IPS-20b (cell line): Measurements from ENCODE around the gene PPM1G.

ENCODE experiments used
- H3K27ac ChIP-seq: one replicate; pipeline ENCODE4 v1.5.1; 2013; ENCODE audit warnings: low read length
- H3K27me3 ChIP-seq: 2 replicates; pipeline ENCODE4 v1.6.1; 2013; ENCODE audit warnings: mild to moderate bottlenecking, low read length, inconsistent platforms; ENCODE audit not compliant: insufficient read depth
- H3K36me3 ChIP-seq: 2 replicates; pipeline ENCODE4 v1.6.1; 2013; ENCODE audit warnings: low read depth, mild to moderate bottlenecking, inconsistent platforms, low read length, moderate library complexity; ENCODE audit not compliant: insufficient read depth
- H3K4me1 ChIP-seq: 2 replicates; pipeline ENCODE4 v1.6.1; 2013; ENCODE audit warnings: mild to moderate bottlenecking, control low read depth, inconsistent platforms, low read length, moderate library complexity; ENCODE audit not compliant: insufficient read depth
- H3K4me3 ChIP-seq: 2 replicates; pipeline ENCODE4 v1.5.1; 2013; ENCODE audit warnings: mild to moderate bottlenecking, low read length, inconsistent platforms
- H3K9ac ChIP-seq: 2 replicates; pipeline ENCODE4 v1.6.1; 2013; ENCODE audit warnings: low read depth, mild to moderate bottlenecking, inconsistent platforms, low read length, moderate library complexity
- H3K9me3 ChIP-seq: 2 replicates; pipeline ENCODE4 v1.6.1; 2013; ENCODE audit warnings: mild to moderate bottlenecking, low read depth, low read length, inconsistent platforms; ENCODE audit not compliant: insufficient read depth

The PPM1G gene

DNA sequence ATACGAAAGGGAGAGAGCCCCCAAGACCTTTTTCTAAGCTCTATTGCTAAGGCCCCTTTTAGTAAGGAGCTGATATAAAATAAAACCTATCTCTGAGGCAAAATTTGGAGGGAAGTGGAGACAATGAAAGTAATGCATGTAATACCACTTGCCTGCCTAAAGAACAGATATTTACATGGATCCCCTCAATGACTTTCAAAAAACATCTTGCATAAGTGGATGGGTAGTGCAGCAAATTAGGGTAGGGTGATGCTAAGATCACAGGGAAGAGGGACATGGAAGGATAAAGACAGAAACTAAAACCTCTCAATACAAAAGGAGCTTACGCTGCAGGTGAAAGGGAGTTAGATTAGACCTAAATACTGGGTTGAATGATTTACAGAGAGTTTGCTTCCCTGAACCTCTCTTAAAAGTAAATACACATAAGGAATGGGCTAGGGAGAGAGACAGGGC is 30.0 kb downstream of the PPM1G start:
- H3K27ac ChIP-seq, result peak overlapping the region; percentile 45

DNA sequence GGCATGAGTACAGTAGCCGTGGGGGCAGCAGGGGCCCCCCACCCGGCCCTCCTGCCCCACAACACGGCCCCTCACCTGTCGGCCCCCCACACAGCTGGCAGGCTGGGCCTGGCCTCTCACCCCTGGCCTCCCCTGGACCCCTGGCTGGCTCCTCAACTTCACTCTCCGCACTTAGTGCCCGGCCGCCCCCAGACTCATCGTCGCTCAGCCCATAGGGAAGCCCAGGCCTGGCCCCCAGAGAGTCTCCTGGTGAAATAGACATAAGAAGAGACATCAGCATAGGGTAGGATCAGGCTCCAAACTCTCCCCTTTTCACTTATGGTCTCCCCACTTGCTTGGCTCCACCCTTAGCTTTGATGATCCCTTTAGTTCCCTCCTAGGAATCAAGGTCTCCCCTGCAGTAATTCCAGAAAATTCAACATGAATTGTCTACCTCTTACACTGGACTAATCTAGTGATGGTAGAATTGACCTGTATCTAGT is 30.5 kb downstream of the PPM1G start:
- Histone ChIP-seq H3K4me1 (peaks cover 10% of the 10 kb centered on the region), H3K4me3 (peak overlapping the region; percentile 95), H3K9ac (peak overlapping the region; percentile 95; the same call in 1 of the 2 replicates), H3K9me3 (no peaks in the 10 kb centered on the region), H3K27me3 (no peaks in the 10 kb centered on the region), H3K36me3 (peaks cover 82% of the 10 kb centered on the region), H3K27ac (no peak overlapping the region)

More for the DNA sequence above, 30.0 kb downstream of the PPM1G start:
- Histone ChIP-seq H3K4me3 (peak overlapping the region; percentile 95), H3K4me1 (peaks cover 10% of the 10 kb centered on the region), H3K9ac (peak overlapping the region; percentile 95), H3K9me3 (no peaks in the 10 kb centered on the region), H3K27me3 (no peaks in the 10 kb centered on the region), H3K36me3 (peaks cover 83% of the 10 kb centered on the region)

DNA sequence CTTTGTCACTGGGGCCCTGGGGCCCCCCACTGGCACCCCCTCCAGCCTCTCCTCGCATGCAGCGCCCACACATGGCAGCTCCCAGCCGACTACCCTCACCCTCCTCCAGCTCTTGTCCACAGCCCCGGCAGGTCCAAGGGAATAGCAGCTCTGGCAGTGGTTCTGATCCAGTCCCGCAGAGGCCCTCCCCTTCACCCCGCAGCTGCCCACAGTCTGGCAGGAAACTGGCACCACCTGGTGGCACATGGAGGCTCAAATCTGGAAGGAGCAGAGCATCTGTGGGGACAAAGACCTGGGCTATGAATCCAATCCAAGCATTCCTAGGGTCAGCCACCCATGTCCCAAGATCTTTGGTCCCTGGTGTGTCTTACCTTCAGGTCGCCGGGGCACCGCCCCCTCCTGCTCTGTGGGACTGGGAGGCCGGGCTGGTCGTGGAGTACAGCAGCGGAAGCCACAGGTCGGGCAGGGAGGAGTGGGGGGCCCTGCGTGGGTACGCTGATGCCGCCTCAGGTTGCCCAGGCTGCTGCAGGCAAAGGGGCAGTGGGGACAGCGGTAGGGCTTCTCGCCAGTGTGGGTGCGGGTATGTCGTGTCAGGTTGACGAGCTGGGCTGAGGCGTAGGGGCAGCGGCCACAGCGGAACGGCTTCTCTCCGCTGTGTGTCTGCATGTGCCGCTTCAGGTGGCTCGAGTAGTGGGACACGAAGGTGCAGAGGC is 31.1 kb downstream of the PPM1G start:
- H3K36me3 ChIP-seq, result peaks cover 82% of the 10 kb centered on the region

DNA sequence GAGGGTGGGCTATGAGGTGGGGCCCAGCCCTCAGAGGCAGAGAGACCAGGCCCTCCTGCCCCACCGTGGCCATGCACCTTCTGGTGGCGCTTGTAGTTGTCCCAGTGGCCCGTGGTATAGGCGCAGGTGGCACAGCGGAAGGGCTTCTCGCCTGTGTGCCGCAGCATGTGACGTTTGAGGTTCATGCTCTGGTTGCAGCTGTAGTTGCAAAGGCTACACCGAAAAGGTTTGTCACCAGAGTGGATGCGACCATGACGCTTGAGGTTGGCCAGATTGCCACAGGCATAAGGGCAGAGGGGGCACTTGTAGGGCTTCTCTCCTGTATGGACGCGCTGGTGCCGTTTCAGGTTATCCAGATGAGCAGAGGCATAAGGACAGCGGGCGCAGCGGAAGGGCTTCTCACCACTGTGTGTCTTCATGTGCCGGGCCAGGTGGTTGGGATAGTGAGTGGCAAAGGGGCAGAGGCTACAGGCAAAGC is 31.7 kb downstream of the PPM1G start:
- Histone ChIP-seq H3K36me3 (peaks cover 85% of the 10 kb centered on the region), H3K27ac (no peak overlapping the region), H3K4me1 (peaks cover 10% of the 10 kb centered on the region), H3K27me3 (no peaks in the 10 kb centered on the region), H3K4me3 (no peak overlapping the region), H3K9me3 (no peaks in the 10 kb centered on the region), H3K9ac (no peak overlapping the region)

More for the DNA sequence above, 31.1 kb downstream of the PPM1G start:
- H3K9me3 ChIP-seq, result no peaks in the 10 kb centered on the region
- no peaks in the 10 kb centered on the region for H3K27me3 ChIP-seq
- no peak overlapping the region for H3K27ac ChIP-seq
- no peak overlapping the region for H3K9ac ChIP-seq
- H3K4me3 ChIP-seq, result no peak overlapping the region
- peaks cover 10% of the 10 kb centered on the region for H3K4me1 ChIP-seq

DNA sequence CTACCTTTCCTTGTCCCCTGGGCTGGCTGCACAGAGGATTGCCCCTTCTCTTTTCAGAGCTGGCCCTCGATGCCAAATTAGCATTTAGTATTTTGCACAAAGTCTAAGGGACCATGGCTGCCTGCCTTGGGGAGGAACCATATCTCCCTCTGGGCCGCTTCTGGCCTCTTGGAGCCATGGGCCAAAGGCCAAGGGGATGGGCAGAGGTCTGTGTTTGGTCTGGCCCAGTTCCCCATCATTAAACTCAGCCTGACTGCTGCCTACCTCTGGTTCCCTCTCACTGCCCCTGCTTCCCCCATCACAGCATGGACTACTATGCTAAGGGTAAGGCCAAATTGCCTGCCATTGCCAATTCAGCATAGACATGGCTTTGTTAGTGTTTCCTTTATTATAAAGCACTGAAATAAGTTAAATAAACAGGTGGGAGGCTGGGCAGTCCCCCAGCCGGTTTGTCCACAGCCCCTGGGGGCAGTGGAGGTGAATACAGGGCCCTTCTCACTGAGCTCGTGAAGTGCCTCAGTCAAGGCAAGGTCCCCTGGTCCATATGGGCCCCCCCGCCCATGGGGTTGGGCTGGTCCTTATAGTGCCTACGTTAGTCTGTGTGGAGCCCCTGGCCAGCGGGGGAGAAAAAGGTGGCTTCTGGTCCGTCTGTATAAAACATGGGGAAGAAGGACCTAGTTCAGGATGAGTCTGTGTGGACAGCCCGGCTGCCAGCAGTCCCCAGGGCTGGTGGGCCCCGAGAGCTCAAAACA is 32.3 kb downstream of the PPM1G start:
- Histone ChIP-seq H3K4me1 (peaks cover 10% of the 10 kb centered on the region), H3K36me3 (peaks cover 82% of the 10 kb centered on the region), H3K9me3 (no peaks in the 10 kb centered on the region)

DNA sequence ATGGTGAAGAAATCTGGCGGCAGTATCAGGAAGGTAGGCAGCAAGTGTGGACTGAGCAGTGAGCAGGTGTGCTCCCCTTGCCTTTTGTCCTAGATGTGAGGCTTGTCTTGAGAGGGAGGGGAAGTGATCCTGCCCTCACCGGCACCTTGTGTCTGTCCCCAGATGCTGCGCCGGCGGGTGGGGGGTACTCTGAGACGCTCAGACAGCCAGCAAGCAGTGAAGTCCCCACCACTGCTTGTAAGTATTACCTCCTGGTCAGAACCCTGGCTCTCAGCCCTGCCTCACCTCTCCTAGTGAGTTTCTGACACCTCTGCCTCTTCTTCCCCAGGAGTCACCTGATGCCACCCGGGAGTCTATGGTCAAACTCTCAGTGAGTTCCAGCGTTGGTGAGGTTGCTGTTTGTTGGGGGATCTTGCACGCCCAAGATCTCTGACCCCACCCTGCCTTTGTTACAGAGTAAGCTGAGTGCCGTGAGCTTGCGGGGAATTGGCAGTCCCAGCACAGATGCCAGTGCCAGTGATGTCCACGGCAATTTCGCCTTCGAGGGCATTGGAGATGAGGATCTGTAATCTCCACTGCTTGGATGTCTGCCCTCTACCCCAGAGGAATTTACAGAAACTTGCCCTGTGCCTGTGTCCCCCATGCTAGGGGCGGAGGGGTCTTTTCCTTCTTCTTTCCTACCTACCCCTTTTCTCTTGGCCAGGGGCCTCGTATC is 33.1 kb downstream of the PPM1G start:
- Histone ChIP-seq H3K27ac (no peak overlapping the region), H3K9me3 (no peaks in the 10 kb centered on the region), H3K36me3 (peaks cover 75% of the 10 kb centered on the region), H3K4me1 (peaks cover 7% of the 10 kb centered on the region; the same call in 1 of the 2 replicates), H3K27me3 (no peaks in the 10 kb centered on the region), H3K9ac (no peak overlapping the region), H3K4me3 (no peak overlapping the region)

More for the DNA sequence above, 32.3 kb downstream of the PPM1G start:
- H3K4me3 ChIP-seq, result no peak overlapping the region
- H3K9ac ChIP-seq, result no peak overlapping the region
- H3K27ac ChIP-seq, result no peak overlapping the region
- no peaks in the 10 kb centered on the region for H3K27me3 ChIP-seq

DNA sequence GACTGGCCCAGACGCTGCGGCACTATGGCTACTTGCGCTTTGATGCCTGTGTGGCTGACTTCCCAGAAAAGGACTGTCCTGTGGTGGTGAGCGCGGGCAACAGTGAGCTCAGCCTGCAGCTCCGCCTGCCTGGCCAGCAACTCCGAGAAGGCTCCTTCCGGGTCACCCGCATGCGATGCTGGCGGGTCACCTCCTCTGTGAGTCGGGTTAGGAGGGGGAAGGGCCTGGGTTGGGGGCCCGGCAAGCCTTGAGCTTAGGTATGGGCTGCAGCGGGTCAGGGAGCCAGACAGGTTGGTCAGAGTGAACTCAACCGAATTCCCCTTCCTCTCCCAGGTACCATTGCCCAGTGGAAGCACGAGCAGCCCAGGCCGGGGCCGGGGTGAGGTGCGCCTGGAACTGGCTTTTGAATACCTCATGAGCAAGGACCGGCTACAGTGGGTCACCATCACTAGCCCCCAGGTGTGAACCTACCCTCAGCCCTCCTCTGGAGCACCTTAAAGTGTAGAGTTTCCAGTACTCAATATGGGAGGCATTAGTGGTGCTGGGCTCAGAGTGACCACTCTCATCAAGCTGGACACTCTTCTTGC is 33.8 kb downstream of the PPM1G start:
- H3K27ac ChIP-seq, result no peak overlapping the region
- H3K36me3 ChIP-seq, result peaks cover 70% of the 10 kb centered on the region
- no peak overlapping the region for H3K9ac ChIP-seq
- peaks cover 7% of the 10 kb centered on the region; the same call in 1 of the 2 replicates for H3K4me1 ChIP-seq
- no peaks in the 10 kb centered on the region for H3K27me3 ChIP-seq
- H3K9me3 ChIP-seq, result no peaks in the 10 kb centered on the region
- H3K4me3 ChIP-seq, result no peak overlapping the region

DNA sequence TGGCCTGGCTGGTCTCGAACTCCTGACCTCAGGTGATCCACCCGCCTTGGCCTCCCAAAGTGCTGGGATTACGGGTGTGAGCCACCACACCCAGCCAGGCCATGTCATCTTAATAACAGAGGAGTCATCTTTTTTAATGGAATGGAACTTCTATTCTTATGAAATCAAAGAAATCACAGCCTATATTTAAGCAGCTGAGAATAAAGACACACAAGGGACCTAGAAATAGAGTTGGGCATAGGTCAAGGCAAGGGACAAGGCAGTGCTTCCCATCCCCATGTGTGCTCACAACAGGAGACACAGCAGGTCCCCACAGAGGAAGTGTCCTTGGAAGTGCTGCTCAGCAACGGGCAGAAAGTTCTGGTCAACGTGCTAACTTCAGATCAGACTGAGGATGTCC is 35.8 kb downstream of the PPM1G start:
- Histone ChIP-seq H3K4me3 (no peak overlapping the region), H3K9ac (no peak overlapping the region), H3K36me3 (peaks cover 64% of the 10 kb centered on the region), H3K4me1 (no peaks in the 10 kb centered on the region), H3K27me3 (no peaks in the 10 kb centered on the region), H3K9me3 (no peaks in the 10 kb centered on the region), H3K27ac (no peak overlapping the region)

DNA sequence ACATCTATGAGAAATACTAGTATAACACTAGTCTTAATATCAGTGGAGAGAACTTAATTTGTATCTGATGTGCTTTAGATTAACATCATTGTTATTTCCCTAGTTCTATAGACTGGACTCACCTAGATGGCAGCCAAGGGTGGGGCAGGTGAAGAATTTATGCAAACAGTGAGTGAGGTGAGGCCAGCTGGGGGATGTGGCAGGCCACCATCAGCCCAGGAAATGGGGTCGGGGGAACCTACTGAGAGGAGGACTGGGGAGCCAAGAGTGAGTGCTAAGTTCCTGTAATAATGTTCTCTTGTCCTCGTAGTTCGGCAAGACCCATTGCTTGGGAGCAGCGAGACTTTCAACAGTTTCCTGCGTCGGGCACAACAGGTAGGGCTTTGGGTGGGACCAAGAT is 36.5 kb downstream of the PPM1G start:
- Histone ChIP-seq H3K36me3 (peaks cover 65% of the 10 kb centered on the region), H3K9ac (no peak overlapping the region), H3K4me1 (no peaks in the 10 kb centered on the region), H3K9me3 (no peaks in the 10 kb centered on the region), H3K27ac (no peak overlapping the region), H3K27me3 (no peaks in the 10 kb centered on the region), H3K4me3 (no peak overlapping the region)

DNA sequence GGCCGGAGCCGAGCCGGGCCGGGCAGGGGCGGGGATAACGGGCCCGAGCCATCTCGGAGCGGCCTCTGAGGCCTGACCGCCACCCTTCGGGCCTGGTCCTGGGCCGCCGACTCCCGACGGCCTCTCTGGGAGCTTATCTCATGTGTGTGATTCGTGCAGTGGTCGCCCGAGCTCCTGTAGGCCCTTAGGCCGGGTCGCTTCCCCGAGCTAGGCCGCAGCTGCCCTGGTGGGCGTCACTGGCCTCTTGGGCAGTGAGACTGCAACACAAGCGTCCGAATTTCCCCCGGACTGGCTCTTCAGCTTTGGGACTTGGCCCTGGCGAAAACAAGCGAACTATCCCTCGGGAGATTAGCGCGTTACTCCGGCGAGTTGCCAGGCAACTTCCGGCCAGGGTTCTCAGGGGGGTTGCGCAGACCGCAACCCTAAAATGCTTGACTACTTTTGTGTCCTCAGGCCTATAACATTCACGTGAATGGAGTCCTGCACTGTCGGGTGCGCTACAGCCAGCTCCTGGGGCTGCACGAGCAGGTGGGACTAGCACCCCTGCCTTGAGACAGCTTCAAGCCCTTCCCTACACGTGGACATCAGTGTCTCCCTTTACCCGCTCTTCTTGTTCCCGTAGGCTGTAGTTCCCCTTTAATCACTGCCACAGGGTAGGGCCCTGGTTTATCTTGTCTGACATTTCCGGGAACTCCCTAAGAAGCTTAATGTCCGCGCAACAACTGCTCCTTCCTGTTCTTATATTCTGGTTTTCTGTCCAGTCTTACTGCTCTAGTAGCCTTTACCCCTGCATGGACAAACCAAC is 38.4 kb downstream of the PPM1G start:
- no peaks in the 10 kb centered on the region for H3K4me1 ChIP-seq
- H3K27me3 ChIP-seq, result no peaks in the 10 kb centered on the region
- H3K27ac ChIP-seq, result peak overlapping the region; percentile 80
- peak overlapping the region; percentile 80 for H3K4me3 ChIP-seq
- no peaks in the 10 kb centered on the region for H3K9me3 ChIP-seq
- H3K36me3 ChIP-seq, result peaks cover 65% of the 10 kb centered on the region
- peak overlapping the region; percentile 93 for H3K9ac ChIP-seq
